NCI-H510A (cell line): Measurements from ENCODE around the gene MGAT2.
"Not testable (repeated sequence)": the region's sequence is repeated elsewhere in the genome, so short reads cannot be mapped to it uniquely, and the experiment has no call there.

ENCODE experiments used
- DNase-seq: peaks from one replicate; lab custom pipeline; 2025; lab: John Stamatoyannopoulos, UW

Gene MGAT2

GRCh38 chr14:49657500-49657899 lies 36.9 kb downstream of the MGAT2 start:
- not testable (repeated sequence) for DNase-seq

- no peak for DNase-seq
These were observed 39.2 kb downstream of the MGAT2 start for GRCh38 chr14:49659526-49660455.

GRCh38 chr14:49670475-49670874 lies 49.9 kb downstream of the MGAT2 start:
- DNase-seq = no peak
